B cell (primary cell): ENCODE measurements around the gene PI4KB.

Experiments used
- CTCF ChIP-seq: fragments of 200-600 bp; IDR thresholded peaks from one replicate; pipeline ENCODE4 v1.8.0; 2022; ENCODE audit warnings: antibody characterized with exemption, mild to moderate bottlenecking
- EZH2 ChIP-seq: IDR thresholded peaks from 2 replicates; pipeline ENCODE4 v1.6.1; 2012; ENCODE audit warnings: borderline replicate concordance, low read depth, mild to moderate bottlenecking, moderate library complexity, low read length; ENCODE audit not compliant: insufficient read depth, poor library complexity, severe bottlenecking

- TF ChIP-seq EZH2: no peak
- no peak for TF ChIP-seq CTCF
Observed at GRCh38 chr1:151287767-151288500, 39.3 kb downstream of the PI4KB start.
